NCI-H2227 (cell line): ENCODE data around the gene SLBP.
"Not testable (repeated sequence)": the region's sequence is repeated elsewhere in the genome, so short reads cannot be mapped to it uniquely, and the experiment has no call there.

Experiments
- DNase-seq: peaks from one replicate; lab custom pipeline; 2025; ENCODE audit not compliant: unreplicated experiment; lab: John Stamatoyannopoulos, UW

Gene SLBP

DNA sequence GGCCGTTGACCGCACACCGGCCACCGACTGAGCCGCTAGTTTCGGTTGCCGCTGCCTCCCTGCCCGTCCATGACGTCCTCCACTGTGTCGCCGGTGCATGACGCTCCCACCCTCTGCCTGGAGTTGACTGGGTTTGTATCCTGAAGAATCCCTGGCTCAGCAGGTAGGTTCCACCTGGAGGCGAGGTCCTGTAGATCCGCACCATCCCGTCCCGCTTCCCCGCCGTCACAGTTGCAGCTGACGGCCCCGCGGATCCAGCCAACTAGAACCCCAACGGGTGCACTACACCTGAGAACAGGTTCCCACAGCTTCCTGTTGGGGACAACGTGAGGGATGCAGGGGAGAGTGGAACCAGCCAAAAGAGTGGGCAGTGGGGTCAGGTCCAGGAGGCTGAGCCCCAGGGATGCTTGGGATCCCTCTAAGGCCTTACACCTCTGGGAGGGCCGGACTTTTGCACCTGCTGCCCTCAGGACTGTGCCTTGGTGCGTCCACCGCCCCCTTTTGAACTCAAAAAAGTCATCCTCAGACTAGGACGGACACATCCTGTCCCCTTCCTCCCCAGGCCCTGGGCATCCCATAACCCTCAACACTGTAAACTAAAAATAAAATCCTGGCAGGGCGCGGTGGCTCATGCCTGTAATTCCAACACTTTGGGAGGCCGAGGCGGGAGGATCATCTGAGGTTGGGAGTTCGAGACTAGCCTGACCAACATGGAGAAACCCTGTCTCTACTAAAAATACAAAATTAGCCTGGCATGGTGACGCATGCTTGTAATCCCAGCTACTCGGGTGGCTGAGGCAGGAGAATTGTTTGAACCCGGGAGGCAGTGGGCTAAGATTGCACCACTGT, 1.1 kb upstream of the SLBP start:
- peak; percentile 52 for DNase-seq

DNA sequence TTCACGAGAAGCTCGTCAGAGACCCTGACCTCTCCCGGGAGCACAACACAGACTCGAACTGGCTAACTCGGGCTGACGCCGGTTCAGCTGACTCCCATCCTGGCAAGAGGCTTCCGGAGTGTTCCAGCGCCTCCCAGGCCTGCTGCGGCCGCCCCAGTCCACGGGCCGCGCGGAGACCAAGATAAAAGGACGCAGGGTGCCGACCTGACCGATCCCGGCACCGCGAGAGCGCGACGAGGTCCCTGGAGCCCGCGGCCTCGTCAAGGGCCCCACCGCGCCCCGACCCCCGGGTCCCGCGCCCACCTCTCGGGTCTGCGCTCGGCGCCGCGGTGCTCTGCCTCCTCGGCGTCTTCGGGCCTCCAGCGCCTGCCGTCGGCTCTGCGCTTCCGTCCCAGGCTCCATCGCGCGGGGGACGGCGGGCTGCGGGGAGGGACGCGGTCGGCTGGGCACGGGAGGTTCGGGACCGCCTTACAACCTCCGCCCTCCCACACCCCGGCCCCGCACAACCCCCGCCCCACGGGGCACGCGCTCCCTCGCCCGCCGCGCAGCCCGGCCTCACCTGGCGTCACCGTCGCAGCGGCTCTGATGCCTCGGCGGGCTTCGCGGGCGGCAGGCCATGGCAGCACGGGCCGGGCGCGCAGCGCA, 426 bp downstream of the SLBP start:
- peak; percentile 52 for DNase-seq

DNA sequence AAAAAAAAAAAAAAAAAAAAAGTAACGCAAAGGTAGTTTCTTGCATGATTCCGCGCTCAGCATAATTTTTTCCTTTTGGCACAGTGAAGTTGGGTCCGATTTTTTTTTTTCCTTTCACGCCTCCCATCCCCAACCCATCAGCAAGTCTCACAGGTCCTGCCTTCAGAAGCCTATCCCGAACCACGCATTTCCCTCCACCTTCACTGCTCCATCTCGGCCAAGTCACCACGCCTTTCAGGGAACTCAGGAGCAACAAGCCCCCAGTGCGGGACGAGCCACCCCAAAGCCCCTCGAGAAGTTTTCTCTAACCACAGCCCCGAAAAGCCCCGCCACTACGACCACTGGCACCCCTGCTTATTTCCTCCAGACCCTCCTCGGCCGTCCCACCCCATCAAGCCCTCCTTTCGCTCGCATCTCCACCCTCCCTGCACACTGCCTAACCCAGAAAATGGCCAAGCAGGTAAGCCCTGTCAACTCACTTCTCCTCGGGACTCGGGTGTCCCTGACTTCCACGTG, 1.0 kb downstream of the SLBP start:
- no peak for DNase-seq

DNA sequence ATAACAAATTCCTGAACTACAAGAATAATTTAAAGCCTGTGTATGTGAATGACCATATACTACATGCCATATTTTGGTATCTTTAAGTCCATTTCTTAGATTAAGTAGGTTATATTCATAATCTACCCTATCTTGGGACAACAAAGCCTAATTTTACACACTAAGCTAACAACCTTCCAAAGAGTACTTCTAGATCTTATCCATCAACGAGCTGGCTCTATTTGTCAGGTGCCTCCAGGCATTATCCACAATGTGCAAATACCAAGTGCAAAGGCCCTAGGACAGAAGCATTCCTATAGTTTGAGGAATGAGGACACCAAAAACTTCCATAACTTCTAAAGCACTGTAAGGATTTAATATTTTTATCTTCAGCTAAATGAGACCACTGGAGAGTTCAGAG, 3.5 kb downstream of the SLBP start:
- no peak for DNase-seq

DNA sequence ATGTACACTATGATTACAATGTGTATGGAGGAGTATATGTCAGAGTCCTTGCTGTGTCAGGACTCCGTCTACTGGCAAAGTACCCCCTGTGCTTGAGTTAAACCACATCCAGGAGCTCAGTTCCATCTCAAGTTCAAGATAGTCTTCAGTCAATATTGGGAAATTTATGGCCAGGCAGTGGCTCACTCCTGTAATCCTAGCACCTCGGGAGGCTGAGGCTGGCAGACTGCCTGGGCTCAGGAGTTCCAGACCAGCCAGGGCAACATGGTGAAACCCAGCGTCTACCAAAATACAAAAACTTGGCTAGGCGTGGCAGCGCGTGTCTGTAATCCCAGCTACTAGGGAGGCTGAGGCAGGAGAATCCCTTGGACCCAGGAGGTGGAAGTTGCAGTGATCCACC, 5.8 kb downstream of the SLBP start:
- no peak for DNase-seq

DNA sequence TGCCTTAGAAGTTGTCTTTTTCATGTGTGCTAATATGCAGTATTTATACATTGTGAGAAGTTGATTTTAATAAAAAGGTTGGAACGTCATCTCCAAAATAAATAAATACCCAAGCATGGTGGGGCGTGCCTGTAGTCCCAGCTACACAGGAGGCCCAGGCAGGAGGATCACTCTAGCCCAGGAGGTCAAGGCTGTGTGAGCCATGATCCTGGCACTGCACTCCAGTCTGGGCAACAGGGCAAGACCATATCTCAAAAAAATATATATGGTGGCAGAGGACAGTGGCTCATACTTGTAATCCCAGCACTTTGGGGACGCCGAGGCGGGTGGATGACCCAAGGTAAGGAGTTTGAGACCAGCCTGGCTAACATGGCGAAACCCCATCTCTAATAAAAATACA, 6.4 kb downstream of the SLBP start:
- no peak for DNase-seq

DNA sequence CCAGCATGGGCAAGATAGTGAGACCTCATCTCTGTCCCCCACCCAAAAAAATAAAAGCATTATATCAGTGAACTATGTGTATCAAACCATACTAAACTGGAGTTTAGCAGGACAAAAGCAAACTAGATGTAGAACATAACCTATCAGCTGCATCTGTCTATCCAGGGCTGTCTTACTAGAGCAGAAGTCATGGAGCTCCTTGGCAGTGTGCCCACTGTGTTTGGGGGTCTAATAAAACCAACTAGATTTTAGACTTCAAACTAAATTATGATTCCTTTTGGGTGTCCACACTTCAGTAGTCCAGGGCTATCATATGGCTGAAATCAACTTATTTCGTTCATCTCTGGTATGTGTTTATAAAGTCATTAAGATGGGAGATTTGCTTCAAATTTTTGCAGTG, 8.3 kb downstream of the SLBP start:
- DNase-seq = no peak

DNA sequence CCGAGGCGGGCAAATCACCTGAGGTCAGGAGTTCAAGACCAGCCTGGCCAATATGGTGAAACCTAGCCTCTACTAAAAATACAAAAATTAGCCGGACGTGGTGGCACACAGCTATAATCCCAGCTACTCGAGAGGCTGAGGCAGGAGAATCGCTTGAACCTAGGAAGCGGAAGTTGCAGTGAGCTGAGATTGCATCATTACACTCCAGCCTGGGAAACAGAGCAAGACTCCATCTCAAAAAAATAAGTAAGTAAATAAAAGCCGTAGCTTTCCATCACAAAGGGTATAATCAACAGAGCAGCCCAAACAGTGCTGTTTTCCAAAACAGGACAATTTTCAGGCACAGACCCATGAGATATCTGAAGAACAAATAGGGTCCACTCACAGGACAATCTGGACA, 10.4 kb downstream of the SLBP start:
- not testable (repeated sequence) for DNase-seq

DNA sequence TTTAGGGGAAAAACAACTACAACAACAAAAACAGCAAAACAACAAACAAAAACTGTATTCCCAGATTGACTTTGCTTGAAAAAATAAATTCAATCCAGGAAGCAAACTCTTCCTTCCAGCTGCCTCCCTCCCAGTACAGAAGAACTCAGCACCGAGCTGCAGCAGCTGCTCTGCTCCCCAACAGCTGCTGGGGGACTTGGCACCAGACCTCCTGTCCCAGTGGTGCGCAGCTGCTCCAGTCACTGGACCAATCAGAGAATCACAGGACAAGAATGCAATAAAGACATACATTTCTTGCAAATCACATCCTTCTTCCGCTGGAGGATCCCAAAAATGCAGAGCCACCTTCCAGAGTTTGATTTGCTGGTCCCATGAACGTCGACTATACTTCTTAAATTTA, 16.2 kb downstream of the SLBP start:
- DNase-seq = no peak

DNA sequence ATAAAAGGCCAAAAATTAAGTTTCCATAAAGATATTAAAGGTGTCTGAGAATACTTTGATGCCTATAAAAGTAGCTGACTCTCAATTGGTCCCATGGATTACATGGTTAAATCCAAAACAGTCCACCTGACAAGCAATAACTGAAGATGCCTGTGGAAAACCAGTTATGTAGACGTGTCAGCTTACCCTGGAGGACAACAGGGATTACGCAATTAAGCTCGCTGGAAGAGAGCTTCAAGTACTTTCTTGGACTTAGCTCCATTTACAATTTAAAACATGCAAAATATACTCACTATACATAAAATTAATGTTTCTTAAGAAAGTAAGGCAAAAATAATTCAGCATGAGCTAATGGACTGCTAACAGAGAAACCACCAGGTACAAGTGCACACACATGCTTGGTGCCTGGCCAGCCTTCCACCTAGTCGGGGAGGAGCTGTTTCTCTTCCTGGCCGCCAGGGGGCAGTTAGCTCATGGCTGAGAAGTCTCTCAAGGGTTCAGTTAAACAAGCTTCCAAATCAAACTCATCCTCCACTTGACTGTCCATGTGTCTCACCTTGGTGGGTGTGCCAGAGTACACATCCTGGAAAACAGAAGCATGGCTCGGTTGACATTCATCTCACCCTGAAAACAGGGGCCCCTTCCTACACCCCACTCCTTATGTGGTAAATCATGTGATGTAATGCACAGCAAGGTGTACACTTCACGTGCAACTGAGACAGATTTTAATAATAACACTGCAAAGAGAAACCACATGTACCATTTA, 18.8 kb downstream of the SLBP start:
- DNase-seq = peak; percentile 81

DNA sequence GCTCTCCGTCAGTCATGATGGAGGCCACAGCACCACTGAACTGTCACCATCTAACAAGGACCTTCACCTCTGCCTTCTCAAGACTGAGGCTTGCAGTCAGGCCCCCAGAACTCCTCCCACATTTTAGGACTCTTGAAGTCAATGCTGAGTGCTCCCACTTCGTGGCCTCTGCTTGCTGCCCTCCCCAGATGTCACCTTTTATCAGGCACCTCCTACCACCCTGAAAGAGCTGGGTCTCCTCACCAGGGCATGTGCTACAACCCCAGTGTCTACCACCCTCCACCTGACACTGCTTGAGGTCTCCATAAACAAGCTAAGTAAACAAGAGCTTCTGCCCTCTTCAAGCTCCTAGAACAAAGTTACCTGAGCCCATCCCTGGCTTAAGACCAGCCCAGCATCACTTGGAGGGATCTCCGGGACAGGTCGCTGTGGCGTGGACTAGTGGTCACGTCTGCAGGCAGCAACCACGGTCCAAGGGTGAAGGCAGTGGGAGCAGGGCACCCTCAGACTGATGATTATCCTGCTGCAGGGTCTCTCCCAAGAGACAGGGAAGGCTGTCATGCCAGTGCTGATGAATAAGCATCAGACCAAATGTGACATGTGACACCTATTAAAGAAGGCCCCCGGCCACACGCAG, 20.3 kb downstream of the SLBP start:
- no peak for DNase-seq

DNA sequence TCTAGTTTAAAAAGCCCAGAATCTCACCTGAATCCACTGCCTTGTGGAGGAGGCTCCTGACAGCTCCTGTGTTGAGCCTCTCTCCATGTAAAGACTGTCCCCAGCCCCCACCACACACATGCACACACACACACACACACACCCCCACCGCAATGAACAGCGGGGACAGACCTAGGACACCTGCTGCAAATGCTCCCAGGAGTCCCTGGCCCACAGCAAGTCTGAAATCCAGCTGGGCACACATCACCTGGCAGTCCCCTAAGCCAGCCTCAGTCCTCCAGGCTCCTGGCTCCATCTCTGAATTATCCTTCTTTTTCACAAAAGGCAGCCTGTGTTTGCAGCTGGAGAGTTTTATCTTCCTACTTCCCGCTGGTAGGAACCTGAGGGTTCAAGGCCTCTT, 21.4 kb downstream of the SLBP start:
- no peak for DNase-seq

DNA sequence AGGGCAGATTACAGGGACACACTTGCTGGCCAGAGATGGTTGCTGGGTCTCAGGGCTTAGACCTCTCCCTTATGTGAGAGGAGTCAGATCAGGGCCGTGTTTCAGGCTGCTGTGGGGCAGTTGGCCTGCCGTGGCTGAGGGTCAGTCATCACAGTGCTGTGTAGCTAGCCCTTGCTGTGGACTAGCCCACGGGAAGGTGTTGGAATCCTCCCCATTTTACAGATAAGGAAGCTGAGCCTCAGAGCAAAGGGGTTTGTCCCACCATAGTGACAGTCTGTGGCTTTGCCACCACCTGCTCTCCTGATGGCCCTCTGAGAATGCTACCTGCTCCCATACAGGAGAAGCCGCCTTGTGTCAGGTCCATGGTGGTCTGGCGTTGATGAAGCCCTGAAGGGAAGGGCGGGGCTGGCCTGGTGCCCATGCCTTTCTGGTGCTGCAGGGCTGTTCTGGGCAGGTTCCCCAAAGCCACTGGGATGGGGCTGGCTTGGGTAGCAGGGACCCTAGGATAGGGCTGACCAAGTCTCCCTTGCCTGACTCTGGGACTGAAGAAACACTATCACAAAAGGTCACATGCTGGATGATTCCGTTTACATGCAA, 25.6 kb downstream of the SLBP start:
- no peak for DNase-seq

DNA sequence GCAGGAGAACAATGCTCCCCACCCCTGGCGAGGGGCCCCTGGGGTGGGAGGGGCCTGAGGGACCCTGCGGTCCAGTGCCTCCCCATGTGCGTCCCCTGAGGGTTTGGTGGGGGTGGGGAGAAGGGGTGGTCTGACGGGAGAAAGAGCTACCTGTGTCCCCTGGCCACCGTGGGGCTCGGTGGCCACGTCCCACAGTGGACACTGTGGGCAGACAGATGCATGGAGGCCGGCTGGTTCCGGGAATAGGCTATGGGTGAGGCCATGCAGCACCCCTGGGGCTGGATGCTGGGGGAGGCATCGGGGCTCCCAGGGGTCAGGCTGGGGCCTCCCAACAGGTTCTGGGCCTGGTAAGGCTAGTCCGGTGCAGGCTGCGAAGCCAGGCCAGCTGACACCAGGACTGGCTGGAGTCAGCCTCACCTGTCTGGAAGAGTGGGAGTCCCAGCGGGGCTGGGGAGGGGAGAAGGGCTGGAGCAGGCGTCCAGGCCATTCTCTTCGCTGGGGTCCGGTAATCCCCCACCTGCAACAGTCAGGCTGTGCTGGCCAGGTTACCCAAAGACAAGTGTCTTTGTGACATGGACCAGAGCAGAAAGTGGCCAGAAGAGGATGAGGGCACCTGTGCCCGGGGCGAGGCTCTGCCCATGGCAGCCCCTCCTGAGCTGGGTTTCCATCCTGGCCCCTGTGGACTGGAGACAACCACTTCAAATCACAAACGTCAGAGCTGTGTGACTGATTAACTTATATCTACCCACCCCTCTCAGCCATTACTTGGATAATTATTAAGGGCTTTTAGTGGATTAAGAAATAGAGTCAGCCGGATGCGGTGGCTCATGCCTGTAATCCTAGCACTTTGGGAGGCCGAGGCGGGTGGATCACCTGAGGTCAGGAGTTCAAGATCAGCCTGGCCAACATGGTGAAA, 26.6 kb downstream of the SLBP start:
- DNase-seq = no peak

DNA sequence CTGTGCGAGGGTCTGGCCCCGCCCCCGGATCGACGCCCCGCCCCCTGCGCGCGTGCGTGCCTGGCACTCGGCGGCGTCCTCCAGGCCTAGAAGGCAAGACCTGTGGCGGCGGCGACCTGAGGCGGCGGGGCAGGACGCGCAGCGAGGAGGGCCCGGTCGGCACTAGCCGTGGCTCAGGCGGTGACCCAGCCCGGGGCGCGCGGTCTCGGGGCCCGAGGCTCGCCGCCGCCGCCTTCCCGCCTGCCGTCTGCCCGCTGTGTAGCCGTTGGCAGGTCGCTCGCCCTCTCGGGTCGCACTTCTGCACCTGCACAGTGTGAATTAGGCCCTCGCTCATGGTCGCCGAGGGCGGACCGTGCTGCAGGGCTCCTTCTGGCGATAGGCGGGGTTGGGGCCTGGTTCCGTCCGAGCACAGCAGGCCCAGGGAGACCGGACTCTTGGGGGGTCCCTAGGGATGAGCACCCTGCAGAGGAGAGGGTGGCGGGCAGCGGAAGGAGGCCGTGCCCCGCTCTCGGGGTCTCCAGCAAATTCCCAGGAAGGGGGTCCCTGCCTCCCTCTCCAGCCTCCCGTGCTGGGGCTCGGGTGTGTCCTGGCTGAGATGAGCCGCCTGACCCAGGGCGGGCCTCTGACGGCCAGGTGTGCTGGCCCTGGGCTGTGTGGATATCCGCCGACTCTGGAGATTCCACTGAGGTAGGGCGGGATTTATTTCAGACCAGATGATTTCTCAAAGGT, 27.4 kb downstream of the SLBP start:
- DNase-seq = no peak

DNA sequence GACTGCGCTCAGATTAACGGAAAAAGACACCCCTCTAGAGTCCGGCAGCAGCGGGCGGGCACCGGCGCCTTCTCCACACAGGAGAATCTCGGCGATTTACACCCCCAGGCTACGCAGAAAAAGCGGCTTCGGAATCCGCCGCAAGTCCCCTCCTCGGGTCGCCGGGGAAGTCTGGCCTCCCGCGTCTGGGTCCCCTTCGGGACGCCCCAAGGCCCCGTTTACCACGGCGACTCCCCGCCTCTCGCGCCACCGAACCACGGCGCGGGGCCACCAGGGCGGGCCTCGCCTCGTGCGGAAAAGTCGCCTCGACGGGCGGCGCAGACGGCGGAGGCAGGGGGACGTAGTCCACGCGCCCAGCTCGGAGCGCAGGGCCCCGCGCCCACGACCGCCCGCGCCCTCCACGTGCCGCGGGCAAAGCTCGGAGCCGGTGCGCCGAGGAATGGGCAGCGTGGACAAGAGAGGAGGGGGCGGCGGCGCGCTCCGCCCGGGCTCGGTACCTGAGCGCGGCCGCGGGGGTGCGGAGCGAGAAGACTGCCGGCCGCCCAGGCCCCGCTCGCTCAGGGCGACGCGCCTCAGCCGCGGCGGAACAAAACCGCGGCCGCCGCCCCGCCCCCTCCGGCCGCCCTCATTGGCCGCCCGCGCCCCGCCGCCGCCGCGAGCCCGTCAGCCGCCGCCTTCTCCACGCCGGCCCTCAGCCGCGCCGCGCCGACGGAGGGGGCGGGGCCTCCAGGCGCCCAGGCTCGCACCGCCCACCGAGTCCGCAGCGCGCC, 28.2 kb downstream of the SLBP start, which contains the start of gene FAM53A:
Gene FAM53A, minus strand, starts transcription at position 578 of the 770 bp plus-strand sequence. CDS start 15,572 bp downstream, outside the sequence.
- peak; percentile 89 for DNase-seq

DNA sequence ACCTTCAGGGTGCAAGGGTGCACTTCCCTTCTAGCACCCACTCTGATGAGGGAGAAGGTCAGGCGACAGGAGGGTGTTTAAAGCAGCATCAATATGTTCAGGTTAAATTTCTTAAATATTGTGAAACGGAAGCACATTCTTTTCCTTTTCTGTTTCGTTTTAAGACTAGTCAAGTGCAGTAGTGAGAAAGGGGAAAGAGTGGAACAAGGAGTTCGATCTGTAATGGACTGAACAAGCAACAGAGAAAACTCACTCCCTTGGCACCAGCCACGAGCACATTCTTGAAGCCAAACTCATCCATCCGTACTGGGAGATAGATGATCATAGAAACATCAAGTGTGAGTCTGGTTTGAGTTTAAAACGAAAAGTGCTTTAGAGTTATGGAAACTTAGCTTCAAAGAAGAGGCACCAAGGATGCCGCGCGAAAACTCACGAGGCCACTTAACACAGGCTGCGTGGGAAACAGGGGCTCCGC, 28.8 kb downstream of the SLBP start:
- DNase-seq = no peak

DNA sequence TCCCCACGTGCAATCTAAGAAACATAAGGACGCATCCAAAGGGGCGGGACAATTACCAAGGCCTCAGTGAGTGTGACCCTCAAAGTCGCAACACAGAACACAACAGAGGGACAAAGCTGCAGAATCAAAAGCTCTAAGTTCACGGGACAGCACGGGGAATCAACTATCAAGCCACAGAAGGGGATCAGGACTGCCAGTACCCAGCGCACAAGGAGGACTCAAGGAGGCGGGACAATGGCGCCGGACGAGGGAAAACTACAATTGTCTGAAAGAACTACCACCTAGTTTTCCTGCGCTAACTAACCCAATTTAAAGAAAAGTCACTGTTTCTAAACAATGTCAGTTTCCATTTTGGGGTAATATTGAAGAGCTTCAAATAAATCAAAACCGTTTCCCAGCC, 29.3 kb downstream of the SLBP start:
- no peak for DNase-seq
